GM18505 (cell line): ENCODE data around the gene RIC3.

ENCODE experiments used
- ATAC-seq: cut with Tn5 transposase; IDR thresholded peaks from one replicate; pipeline ENCODE4 v1.9.1; 2021; ENCODE audit not compliant: unreplicated experiment
- POLR2A ChIP-seq: IDR thresholded peaks from 4 replicates; pipeline ENCODE4 v1.6.1; 2011; ENCODE audit warnings: borderline replicate concordance; ENCODE audit not compliant: insufficient read depth, insufficient read length; ENCODE audit errors: extremely low read depth

Gene RIC3

DNA sequence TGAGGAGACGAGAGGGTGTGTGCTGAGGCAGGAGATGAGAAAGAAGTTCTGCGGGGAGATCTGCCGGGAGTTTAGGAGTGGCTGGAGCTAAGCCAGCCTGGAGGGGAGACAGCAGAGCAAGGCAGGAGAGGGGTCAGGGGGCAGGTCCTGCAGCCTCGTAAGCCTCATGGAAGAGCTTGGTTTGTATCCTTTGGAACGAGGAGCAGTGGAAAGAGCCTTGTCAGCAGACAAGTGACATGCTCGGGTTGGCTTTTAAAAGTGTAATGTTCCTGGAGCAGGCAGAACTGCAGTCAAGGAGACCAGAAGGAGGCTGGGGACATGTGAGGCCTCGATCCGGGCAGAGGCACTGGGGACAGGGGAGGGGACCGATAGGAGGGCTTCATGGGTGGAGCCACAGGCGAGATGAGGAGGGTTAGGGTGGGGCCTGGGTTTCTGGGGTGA is 109.2 kb downstream of the RIC3 start:
- no peak for TF ChIP-seq POLR2A
- no peak for ATAC-seq

GRCh38 chr11:8059030-8059429 is 109.8 kb downstream of the RIC3 start:
- TF ChIP-seq POLR2A = no peak
- ATAC-seq = no peak

DNA sequence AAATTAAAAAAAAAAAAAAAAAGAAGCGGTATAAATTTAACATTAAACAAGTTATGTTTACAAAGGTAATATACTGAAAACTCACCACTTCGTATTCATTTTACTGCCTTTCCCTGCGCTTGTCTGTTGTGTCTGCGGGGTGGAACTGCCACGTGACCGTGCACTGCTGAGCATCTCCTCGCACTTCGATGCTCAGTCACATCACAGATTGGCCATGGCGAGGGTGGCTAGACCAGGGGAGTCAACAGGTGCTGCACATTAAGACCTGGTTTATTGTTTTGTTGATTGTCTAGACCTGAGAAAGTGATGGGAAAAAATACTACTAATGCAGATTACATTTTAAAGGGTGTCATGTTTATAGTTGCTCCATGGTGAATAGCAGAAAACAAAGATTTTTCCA is 110.6 kb downstream of the RIC3 start:
- no peak for TF ChIP-seq POLR2A
- ATAC-seq = no peak

DNA sequence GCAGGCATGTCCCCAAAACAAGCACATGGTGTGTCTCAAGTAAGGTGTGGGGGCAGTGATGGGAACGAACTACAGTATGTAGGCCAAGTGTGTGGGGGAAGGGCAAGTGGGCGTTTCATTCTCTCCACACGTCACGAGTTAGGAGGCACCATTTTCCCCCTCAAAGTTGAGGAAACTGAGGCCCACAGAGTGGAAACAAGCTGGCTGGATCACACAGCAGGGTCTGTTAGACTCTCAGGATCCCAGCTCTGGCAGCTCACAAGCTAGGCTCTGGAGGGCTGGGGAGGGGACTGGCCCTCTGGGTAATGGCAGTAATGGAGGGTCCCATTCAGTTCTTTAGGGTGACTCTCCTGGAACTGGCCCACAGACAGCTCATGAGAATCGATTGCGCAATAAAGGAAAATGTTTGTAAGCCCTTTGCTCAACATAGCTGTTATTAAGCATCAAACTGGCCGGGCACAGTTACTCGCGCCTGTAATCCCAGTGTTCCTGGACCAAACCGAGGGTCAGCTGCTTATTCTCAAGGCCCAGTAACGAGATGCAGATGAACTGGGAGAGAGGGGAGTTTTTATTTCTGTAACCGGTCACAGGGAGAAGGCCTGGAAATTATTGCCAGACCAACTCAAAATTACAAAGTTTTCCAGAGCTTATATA is 111.9 kb downstream of the RIC3 start:
- no peak for TF ChIP-seq POLR2A
- no peak for ATAC-seq
